A375 (cell line): ENCODE data around the gene RERGL. TPM values are rescaled to one million over a fixed set of nuclear protein-coding genes. Genes with fewer than 3 reads are reported as not detected.

Experiments used
- total RNA-seq: library from RNA; depleted of rRNA; stranded (reverse); fragments of >200 nt; shearing (Covaris generic); gene quantifications from 2 replicates; pipeline ENCODE4 v1.2.3, GENCODE V29; 2014; rRNA removed

The RERGL gene
- total RNA-seq: not detected in 2 replicates

GRCh38 chr12:18090093-18090492 lies at the start of gene RERGL:
RERGL (minus strand) TSS chr12:18090193; CDS start chr12:18090140, 53 bp downstream.

Other genes with a start within 250 kb of the RERGL start
- gene PIK3C2G, start 171.3 kb upstream of the RERGL start, total RNA-seq: 0.15 and 0.19 TPM in 2 replicates